ENCODE measurements around the gene LMO7.

GRCh38 chr13:75861786-75862185 is 225.7 kb downstream of the LMO7 start:
- TF ChIP-seq CTCF (IDR thresholded peaks at IDR 0.05) (no peak), POLR2AphosphoS5 (IDR thresholded peaks at IDR 0.05) (no peak)
